Prostate gland (tissue), 2 donors: ENCODE results near the gene RMI2. TPM values are rescaled to one million over a fixed set of nuclear protein-coding genes. Genes with fewer than 3 reads are reported as not detected.

ENCODE experiments used
- DNase-seq: peaks from one replicate; pipeline ENCODE4 v3.0.0-alpha.2; 2019; ENCODE audit warnings: low spot score
- H3K27ac ChIP-seq, 2 donors: fragments of 200-600 bp; sonication (generic); 2 replicates each; pipeline ENCODE4 v1.5.1; 2017 to 2019
- H3K27me3 ChIP-seq: fragments of 200-600 bp; sonication (generic); replicated peaks from 2 replicates; pipeline ENCODE4 v1.5.1; 2019; ENCODE audit not compliant: insufficient read depth
- H3K36me3 ChIP-seq, 2 donors: fragments of 200-600 bp; sonication (generic); 1 replicate in 1 of 2; 2 replicates in 1 of 2; pipeline versions ENCODE4 v1.5.1 to v1.8.1; 2017 to 2019
- H3K4me1 ChIP-seq: fragments of 200-600 bp; sonication (generic); replicated peaks from 2 replicates; pipeline ENCODE4 v1.5.1; 2019
- H3K4me3 ChIP-seq, 2 donors: fragments of 200-600 bp; sonication (generic); 2 replicates each; pipeline ENCODE4 v1.5.1; 2017 to 2019
- H3K9me3 ChIP-seq: fragments of 200-600 bp; sonication (generic); 2 replicates; pipeline ENCODE4 v1.5.1; 2017
- POLR2A ChIP-seq: fragments of 450-650 bp; IDR thresholded peaks from one replicate; pipeline ENCODE4 v1.6.1; 2016; ENCODE audit warnings: antibody characterized with exemption, mild to moderate bottlenecking
- POLR2AphosphoS5 ChIP-seq: sonication (generic); formaldehyde crosslinking; IDR thresholded peaks from one replicate; pipeline ENCODE4 v1.6.1; 2017; ENCODE audit warnings: antibody characterized with exemption
- WGBS: methylation state at CpG from one replicate; pipeline ENCODE4 v1.1.5; 2018; 5-methylcytosine and 5-hydroxymethylcytosine counted together
- intact Hi-C: fragments of 100-400 bp; cut with DNase I; formaldehyde crosslinking; loops from one replicate; pipeline ENCODE4 v1.14.2; 2022
- total RNA-seq, 2 donors: library from RNA; depleted of rRNA; stranded (reverse); fragments of >200 nt; gene quantifications; one replicate each; pipeline ENCODE4 v1.1.0, GENCODE V29; 2016
- TF ChIP-seq, protein P1 (sequence below), 4 experiments: fragments of 200-600 bp in 2 of 4; fragments of 450-650 bp in 2 of 4; sonication (generic) in 2 of 4; IDR thresholded peaks; 1 replicate in 3 of 4; 2 replicates in 1 of 4; pipeline ENCODE4 v1.5.1; 2016 to 2019; ENCODE audit warnings: antibody characterized with exemption in 4 of 4, mild to moderate bottlenecking in 2 of 4, moderate library complexity in 2 of 4

Gene RMI2
- total RNA-seq, 2 donors from 2014 or later: 6.0 to 16.3 TPM

DNA sequence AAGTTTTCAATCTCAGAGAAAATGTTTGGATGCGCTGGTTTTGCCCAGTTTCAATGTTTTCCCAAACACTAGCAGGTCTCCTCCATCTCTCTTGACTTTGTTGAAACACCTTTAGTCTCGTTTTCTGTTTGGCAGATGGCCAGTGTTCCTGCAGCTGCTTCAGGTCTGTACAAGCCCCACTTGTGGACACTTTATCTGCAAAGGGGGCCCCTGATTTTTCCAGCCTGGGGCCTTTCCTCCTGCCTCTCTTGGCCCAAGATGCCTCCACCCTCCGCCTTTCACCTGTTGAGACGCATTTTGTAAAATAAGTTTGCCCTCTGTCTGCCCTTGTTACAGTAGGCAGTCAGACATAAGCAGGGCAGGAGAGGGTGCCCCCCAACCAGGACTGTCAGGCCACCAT is 42.3 kb upstream of the RMI2 start:
- no peaks in the 10 kb centered on the region for H3K4me1 ChIP-seq
- peak; percentile 79 for DNase-seq
- intact Hi-C loops: no loop called here
- TF ChIP-seq POLR2AphosphoS5: no peak
- TF ChIP-seq POLR2A: no peak
- TF ChIP-seq, protein P1, sequence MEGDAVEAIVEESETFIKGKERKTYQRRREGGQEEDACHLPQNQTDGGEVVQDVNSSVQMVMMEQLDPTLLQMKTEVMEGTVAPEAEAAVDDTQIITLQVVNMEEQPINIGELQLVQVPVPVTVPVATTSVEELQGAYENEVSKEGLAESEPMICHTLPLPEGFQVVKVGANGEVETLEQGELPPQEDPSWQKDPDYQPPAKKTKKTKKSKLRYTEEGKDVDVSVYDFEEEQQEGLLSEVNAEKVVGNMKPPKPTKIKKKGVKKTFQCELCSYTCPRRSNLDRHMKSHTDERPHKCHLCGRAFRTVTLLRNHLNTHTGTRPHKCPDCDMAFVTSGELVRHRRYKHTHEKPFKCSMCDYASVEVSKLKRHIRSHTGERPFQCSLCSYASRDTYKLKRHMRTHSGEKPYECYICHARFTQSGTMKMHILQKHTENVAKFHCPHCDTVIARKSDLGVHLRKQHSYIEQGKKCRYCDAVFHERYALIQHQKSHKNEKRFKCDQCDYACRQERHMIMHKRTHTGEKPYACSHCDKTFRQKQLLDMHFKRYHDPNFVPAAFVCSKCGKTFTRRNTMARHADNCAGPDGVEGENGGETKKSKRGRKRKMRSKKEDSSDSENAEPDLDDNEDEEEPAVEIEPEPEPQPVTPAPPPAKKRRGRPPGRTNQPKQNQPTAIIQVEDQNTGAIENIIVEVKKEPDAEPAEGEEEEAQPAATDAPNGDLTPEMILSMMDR (IDR thresholded peaks at IDR 0.05): no peak
- H3K27ac ChIP-seq: peak overlapping the region; percentile 7 to 62
- H3K9me3 ChIP-seq: no peaks in the 10 kb centered on the region
- H3K4me3 ChIP-seq: no peak overlapping the region
- 37% methylated on average over 4 of the region's 4 CpGs for WGBS
- H3K27me3 ChIP-seq: no peaks in the 10 kb centered on the region
- no peaks in the 10 kb centered on the region for H3K36me3 ChIP-seq

DNA sequence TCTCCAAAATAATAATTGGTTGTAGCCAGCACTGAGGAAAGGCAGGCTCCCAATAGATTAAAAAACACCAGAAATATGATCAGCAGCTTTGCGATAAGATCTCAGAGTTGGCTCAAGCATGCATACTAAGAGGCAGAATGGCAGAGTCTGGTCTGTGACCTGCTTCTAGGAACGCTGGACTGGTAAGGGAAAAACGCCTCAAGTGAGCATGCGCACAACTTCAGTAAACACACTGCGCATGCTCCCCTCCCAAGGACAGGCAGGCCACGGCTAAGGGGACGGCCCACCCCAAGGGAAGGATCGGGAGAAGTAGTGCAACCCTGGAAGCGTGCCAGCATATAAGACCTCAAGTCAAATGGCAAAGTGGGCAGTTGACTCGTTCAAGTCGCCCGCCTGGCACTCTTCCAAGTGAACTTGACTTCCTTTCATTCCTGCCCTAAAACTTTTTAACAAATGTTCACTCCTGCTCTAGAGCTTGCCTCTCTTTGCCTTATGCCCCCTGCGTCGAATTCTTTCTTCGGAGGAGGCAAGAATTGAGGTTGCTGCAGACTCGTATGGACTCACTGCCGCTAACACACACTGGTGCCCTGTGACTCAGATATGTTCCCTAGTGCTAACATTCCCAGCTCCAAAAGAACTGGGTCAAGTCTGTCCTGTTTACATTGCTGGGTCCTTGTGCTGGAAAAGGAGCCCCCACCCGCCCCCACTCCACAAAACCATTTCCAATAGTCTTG is 41.7 kb upstream of the RMI2 start:
- WGBS: 41% methylated on average over 18 of the region's 18 CpGs
- peak overlapping the region; percentile 7 to 62 for H3K27ac ChIP-seq
- no peak overlapping the region for H3K4me3 ChIP-seq
- H3K9me3 ChIP-seq: no peaks in the 10 kb centered on the region
- TF ChIP-seq POLR2A (peak; percentile 20), POLR2AphosphoS5 (peak; percentile 77)
- TF ChIP-seq, protein P1 (IDR thresholded peaks at IDR 0.05): no peak
- no peaks in the 10 kb centered on the region for H3K4me1 ChIP-seq
- H3K36me3 ChIP-seq: no peaks in the 10 kb centered on the region
- intact Hi-C loops: no loop called here
- DNase-seq: peak; percentile 62
- no peaks in the 10 kb centered on the region for H3K27me3 ChIP-seq

DNA sequence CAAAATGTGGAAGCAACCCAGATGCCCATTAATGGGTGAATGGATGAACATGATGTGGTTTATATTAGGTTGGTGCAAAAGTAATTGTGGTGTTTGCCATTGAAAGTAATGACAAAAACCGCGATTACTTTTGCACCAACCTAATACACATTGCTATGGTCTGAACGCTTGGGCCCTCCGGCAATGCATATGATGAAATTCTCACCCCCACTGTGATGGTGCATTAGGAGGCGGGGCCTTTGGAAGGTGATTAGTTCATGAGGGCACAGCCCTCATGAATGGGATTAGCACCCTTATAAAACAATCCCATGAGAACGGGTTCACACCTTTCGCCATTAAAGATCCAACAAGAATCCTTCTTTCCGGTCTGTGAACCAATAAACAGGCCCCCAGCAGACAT is 38.9 kb upstream of the RMI2 start:
- TF ChIP-seq POLR2AphosphoS5 (no peak), POLR2A (no peak)
- TF ChIP-seq, protein P1 (IDR thresholded peaks at IDR 0.05): no peak

DNA sequence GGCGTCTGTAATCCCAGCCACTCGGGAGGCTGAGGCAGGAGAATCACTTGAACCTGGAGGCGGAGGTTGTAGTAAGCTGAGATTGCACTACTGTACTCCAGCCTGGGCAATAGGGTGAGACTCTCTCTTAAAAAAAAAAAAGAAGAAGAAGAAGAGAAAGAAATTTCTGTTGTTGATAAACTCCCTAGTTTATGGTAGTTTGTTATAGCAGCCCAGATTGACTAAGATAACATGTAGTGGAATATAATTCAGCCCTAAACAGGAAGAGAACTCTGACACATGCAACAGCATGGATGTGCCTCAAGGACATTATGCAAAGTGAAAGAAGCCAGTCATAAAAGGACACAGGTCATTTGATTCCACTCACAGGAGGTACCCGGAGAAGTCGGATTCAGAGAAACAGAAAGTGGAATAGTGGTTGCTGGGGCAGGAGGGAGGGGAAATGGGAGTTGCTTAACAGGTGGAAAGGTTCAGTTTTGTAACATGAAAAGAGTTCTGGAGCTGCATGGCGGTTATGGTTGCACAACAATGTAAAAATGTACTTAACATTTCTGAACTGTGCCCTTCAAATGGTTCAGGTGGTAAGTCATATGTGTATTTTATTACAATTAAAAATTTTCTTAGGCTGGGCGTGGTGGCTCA is 38.1 kb upstream of the RMI2 start:
- no peaks in the 10 kb centered on the region for H3K36me3 ChIP-seq
- no peaks in the 10 kb centered on the region for H3K4me1 ChIP-seq
- H3K4me3 ChIP-seq: no peak overlapping the region
- TF ChIP-seq POLR2A: no peak
- TF ChIP-seq, protein P1 (IDR thresholded peaks at IDR 0.05): no peak
- WGBS: 78% methylated on average over 7 of the region's 7 CpGs
- H3K27ac ChIP-seq: no peak overlapping the region
- no peaks in the 10 kb centered on the region for H3K9me3 ChIP-seq
- intact Hi-C loops: no loop called here
- no peaks in the 10 kb centered on the region for H3K27me3 ChIP-seq
- DNase-seq: no peak

More for the DNA sequence above, 38.9 kb upstream of the RMI2 start:
- intact Hi-C loops: no loop called here
- H3K36me3 ChIP-seq: no peaks in the 10 kb centered on the region
- H3K4me1 ChIP-seq: no peaks in the 10 kb centered on the region
- WGBS: 90% methylated on average over 8 of the region's 8 CpGs
- no peaks in the 10 kb centered on the region for H3K9me3 ChIP-seq
- H3K27me3 ChIP-seq: no peaks in the 10 kb centered on the region
- DNase-seq: no peak
- no peak overlapping the region for H3K27ac ChIP-seq
- H3K4me3 ChIP-seq: no peak overlapping the region
